GM12801 (cell line): ENCODE data around the gene PRRC1.

Experiments used
- TF ChIP-seq, protein P1 (sequence below): IDR thresholded peaks from one replicate; pipeline ENCODE4 v1.5.1; 2011; ENCODE audit warnings: control low read depth; ENCODE audit not compliant: insufficient read length; ENCODE audit errors: extremely low read depth

PRRC1 gene

DNA sequence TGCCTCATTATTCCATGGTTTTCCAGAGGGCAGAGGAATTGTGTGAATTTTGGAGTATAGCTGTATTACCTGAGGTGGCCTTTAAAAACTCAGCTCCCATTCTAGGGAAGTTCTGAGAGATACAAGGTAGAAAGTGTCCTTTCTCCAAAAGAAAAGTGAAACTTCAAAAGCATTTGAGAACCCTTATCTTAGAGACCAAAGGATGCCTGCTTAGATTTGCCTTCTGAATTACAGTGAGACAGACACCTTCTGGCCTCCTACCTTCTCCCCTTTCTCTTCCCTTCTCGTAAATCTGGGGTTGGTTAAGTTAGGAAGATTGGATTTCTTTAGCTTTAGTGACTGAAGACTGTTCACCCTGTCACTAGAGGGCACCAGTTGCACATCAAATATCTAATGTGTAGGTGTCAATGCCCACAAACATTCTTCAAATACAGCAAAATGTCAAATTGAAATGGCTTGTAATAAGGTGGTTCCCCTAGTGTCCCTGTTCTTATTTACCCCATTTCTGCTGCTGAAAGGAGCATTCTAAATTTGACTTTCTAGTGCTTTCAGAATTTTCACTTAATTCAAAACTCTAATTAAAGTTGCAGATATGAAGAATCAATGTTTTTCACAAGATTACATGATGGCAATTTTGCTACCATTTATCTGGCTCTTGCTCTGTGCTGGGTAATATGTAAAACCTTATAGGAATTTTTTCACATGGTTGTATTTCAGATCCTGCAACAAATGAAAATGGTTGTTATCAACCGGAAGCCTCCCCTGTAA, 46.7 kb downstream of the PRRC1 start:
- TF ChIP-seq, protein P1, sequence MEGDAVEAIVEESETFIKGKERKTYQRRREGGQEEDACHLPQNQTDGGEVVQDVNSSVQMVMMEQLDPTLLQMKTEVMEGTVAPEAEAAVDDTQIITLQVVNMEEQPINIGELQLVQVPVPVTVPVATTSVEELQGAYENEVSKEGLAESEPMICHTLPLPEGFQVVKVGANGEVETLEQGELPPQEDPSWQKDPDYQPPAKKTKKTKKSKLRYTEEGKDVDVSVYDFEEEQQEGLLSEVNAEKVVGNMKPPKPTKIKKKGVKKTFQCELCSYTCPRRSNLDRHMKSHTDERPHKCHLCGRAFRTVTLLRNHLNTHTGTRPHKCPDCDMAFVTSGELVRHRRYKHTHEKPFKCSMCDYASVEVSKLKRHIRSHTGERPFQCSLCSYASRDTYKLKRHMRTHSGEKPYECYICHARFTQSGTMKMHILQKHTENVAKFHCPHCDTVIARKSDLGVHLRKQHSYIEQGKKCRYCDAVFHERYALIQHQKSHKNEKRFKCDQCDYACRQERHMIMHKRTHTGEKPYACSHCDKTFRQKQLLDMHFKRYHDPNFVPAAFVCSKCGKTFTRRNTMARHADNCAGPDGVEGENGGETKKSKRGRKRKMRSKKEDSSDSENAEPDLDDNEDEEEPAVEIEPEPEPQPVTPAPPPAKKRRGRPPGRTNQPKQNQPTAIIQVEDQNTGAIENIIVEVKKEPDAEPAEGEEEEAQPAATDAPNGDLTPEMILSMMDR: no peak

DNA sequence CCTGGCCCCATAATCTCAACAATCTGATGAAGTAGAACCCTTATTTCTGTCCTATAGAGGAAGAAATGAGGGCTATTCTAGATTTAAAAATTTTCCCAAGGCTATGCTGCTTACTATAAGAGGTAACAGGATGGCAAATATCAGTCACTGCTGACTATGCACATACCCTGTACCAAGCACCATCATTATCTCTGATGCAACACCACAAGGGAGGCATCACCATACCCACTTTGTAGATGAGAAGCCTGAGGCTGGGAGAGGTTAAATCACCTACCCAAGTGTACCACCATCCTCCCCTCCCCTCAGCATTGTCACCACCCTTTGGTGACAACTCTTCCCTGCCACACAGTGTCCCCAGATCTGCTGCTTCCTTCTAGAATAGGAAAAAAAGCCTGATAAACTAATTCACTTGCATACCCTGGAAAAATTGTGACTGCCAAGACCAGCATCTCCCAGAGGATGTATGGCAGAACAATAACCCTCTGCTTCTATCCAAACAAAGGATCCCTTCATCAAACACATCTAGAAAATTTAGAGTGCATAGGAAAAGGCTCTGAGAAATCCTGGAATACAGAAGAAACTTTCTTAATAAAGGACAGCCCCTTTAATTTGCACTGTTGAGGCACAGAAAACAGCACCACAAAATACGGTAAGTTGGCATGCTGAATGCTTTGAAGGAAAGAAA, 48.3 kb downstream of the PRRC1 start:
- TF ChIP-seq, protein P1: no peak

DNA sequence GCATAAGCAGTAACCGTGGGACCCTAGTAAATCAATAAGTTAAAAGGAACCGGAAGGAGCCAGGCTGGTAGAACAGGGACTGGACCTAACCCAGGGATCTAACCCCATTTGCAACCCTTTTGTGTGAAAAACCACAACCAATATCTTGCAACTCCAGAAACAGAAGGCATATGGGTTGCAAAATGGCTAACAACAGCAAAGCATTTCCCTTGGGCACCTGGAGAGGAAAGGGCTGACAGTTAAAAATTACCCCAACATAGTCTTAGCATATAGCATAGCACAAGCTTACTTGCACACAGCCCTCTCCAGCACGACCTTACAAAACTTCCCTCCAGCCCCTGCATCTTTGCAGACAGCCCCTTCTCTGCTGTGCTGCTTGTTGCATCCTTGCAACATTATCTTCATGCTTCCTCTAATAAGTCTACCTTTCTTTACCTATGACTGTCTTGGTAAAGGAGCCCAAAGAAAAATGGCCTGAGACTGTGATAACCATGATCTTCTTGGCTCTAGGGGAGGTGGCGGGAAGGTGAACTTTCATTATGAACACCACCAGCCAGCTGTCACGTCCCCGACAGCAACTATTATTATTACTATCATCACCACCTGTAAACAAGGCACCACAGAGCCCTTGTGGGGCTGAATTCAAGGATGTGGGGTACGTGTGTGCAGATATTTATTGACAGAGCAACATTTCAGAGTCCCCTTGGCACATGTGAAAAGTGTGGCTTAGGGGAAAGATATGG, 49.8 kb downstream of the PRRC1 start:
- TF ChIP-seq, protein P1: no peak

DNA sequence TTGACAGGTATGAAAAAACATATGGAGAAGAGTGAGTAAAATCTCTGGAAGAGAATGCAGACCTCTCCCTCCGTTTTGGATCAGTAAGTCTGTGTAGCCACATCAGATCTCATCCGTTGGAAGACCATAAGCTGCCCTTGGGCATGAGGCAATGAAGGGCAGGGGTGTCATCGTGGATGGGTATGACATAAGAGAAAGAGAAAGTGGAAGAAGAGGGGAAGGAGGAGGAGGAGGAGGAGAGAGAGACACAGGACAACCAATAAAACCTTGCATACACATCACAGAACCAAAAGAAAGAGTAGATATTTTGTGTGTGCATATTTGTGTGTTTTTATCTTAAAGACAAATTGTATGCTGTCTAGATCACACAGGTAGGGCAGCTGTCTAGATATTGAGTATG, 50.7 kb downstream of the PRRC1 start:
- TF ChIP-seq, protein P1: no peak

DNA sequence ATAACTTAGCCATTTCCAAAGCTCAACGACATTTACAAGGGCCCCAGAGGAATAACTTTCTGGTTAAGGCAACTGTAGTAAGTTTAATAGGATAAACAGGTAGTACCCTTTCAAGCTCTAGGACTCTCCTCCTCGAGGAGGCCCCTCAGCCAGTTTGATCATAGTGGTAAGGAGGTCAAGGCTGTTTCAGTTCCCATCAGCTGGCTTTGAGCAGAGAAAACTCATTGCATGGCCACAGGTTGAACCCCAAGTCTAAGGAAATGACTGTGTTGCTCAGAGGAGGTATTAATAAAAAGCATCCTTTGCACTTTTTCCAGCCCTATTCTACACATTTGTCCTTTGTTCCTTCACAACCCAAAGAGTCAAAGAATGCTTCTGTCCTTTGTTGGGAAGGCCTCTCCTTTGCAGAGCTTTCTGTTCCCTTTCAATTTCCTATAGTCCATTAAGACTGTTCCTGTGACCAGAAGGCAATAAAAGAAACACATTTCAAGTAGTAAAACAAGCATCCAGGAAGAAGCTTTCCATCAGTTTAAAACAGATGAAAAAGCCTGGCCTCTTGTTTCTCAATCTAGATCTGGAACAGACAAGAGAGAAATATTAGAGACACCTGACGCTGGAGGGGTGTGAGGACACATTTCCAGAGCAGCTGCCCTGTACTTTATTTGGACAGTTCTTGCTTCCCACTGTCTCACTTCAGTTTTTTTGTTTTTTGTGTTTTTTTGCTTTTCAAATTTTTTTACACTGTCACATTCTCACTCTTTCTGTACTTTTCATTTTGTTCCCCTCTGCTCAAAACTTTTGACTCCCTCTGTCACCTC, 54.1 kb downstream of the PRRC1 start:
- TF ChIP-seq, protein P1: no peak

DNA sequence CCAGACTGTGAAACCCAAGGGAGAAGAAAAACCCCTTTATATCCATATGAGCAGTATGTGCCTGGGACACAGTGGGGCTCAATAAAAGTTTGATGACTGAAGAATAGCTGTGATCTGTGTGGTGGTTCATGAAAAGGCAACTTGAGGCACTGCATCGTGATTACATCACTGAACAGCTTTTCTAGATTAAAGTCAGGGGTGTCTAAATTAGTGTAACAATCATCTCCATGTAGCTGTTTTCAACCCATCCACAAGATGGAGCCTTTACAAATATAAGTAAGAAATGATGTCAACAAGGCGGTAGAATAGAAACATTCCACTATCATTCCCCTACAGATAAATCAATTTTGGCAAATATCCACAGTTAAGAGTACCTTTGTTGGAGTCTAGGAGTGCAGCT, 55.5 kb downstream of the PRRC1 start:
- TF ChIP-seq, protein P1: no peak
